Mononuclear cell (primary cell): ENCODE results near the gene MYO5A. TPM values are rescaled to one million over a fixed set of nuclear protein-coding genes. Genes with fewer than 3 reads are reported as not detected.
"Not testable (repeated sequence)": the region's sequence is repeated elsewhere in the genome, so short reads cannot be mapped to it uniquely, and the experiment has no call there.

Source experiments
- H3K27me3 ChIP-seq: 2 replicates; pipeline ENCODE4 v1.6.0; 2011; ENCODE audit warnings: low read length, control low read depth; ENCODE audit not compliant: insufficient read depth
- H3K4me1 ChIP-seq: 2 replicates; pipeline ENCODE4 v1.5.1; 2011; ENCODE audit warnings: mild to moderate bottlenecking, low read length, control low read depth; ENCODE audit not compliant: insufficient read depth
- H3K4me3 ChIP-seq: 2 replicates; pipeline ENCODE4 v1.5.1; 2011; ENCODE audit warnings: mild to moderate bottlenecking, low read length, moderate library complexity
- H3K9me3 ChIP-seq: 2 replicates; pipeline ENCODE4 v1.5.1; 2011; ENCODE audit warnings: low read depth, mild to moderate bottlenecking, control low read depth, low read length
- total RNA-seq: library from RNA; depleted of rRNA; stranded (reverse); fragments of >200 nt; gene quantifications from one replicate; pipeline ENCODE4 v1.2.3, GENCODE V29; 2012

Gene MYO5A
- total RNA-seq, 1 donor: 69.7 TPM

- Histone ChIP-seq H3K4me1 (peaks cover 56% of the 10 kb centered on the region), H3K9me3 (no peaks in the 10 kb centered on the region), H3K4me3 (no peak overlapping the region), H3K27me3 (no peaks in the 10 kb centered on the region)
Measured at GRCh38 chr15:52523647-52524046, 5.0 kb downstream of the MYO5A start.

- no peaks in the 10 kb centered on the region for H3K27me3 ChIP-seq
- no peaks in the 10 kb centered on the region for H3K9me3 ChIP-seq
- no peak overlapping the region for H3K4me3 ChIP-seq
- H3K4me1 ChIP-seq: peaks cover 58% of the 10 kb centered on the region
Measured at GRCh38 chr15:52523192-52523591, 5.5 kb downstream of the MYO5A start.

DNA sequence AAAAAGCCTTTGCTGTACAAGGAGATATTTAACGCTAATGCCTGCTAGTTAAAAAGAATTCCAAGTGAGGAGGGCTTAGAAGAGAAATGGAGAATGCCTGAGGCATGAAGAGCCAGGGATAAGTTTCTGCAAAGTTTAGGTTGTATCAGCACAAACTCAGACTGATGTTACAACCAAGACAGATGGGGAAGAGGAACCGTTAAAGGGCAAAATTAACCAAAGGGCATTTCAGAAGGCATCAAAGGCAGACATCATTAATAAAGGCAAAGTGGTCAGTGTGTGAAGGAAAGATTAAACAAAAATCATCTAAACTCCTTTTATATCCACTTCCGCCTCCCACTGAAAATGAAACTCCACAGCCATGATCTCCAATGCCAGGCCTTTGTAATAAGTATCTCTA lies 7.0 kb downstream of the MYO5A start:
- H3K27me3 ChIP-seq: no peaks in the 10 kb centered on the region
- H3K4me3 ChIP-seq: no peak overlapping the region
- H3K4me1 ChIP-seq: peaks cover 49% of the 10 kb centered on the region
- H3K9me3 ChIP-seq: no peaks in the 10 kb centered on the region

GRCh38 chr15:52520421-52520820 lies 8.3 kb downstream of the MYO5A start:
- H3K4me1 ChIP-seq: peaks cover 53% of the 10 kb centered on the region
- no peaks in the 10 kb centered on the region for H3K27me3 ChIP-seq
- H3K9me3 ChIP-seq: no peaks in the 10 kb centered on the region
- H3K4me3 ChIP-seq: no peak overlapping the region

GRCh38 chr15:52518487-52519371 lies 10.0 kb downstream of the MYO5A start:
- Histone ChIP-seq H3K4me1 (peaks cover 45% of the 10 kb centered on the region), H3K4me3 (no peak overlapping the region), H3K27me3 (no peaks in the 10 kb centered on the region), H3K9me3 (no peaks in the 10 kb centered on the region)

GRCh38 chr15:52517014-52517413 lies 11.7 kb downstream of the MYO5A start:
- Histone ChIP-seq H3K4me1 (peaks cover 44% of the 10 kb centered on the region), H3K9me3 (no peaks in the 10 kb centered on the region), H3K4me3 (no peak overlapping the region), H3K27me3 (no peaks in the 10 kb centered on the region)

GRCh38 chr15:52515343-52515742 lies 13.3 kb downstream of the MYO5A start:
- peaks cover 38% of the 10 kb centered on the region for H3K4me1 ChIP-seq
- no peaks in the 10 kb centered on the region for H3K27me3 ChIP-seq
- H3K9me3 ChIP-seq: no peaks in the 10 kb centered on the region
- no peak overlapping the region for H3K4me3 ChIP-seq

DNA sequence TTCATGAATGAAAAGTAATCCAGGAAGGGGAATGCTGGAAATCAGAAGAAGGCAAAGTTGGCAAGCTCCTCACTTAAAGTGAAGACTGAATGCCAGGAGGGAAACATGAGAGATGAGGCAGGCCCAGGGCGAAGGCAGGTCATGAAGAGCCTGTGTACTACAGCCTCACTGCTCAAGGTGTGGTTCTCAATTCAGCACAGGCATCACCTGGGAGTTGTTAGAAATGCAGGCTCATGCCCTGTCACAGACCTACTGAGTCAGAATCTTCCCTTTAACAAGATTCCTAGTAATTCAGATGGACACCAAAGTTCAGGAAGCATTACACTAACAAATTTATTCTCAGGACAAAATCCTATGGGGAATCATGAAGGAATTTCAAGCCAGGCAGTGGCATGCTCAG lies 14.2 kb downstream of the MYO5A start:
- H3K4me3 ChIP-seq: no peak overlapping the region
- no peaks in the 10 kb centered on the region for H3K9me3 ChIP-seq
- peaks cover 31% of the 10 kb centered on the region for H3K4me1 ChIP-seq
- no peaks in the 10 kb centered on the region for H3K27me3 ChIP-seq

- peaks cover 21% of the 10 kb centered on the region for H3K4me1 ChIP-seq
- not testable (repeated sequence) for H3K27me3 ChIP-seq, H3K4me3 ChIP-seq, H3K9me3 ChIP-seq
Measured at GRCh38 chr15:52512869-52513268, 15.8 kb downstream of the MYO5A start.

- H3K4me1 ChIP-seq: peaks cover 22% of the 10 kb centered on the region
- no peak overlapping the region for H3K4me3 ChIP-seq
- H3K9me3 ChIP-seq: no peaks in the 10 kb centered on the region
- no peaks in the 10 kb centered on the region for H3K27me3 ChIP-seq
Measured at GRCh38 chr15:52511084-52511483, 17.6 kb downstream of the MYO5A start.

DNA sequence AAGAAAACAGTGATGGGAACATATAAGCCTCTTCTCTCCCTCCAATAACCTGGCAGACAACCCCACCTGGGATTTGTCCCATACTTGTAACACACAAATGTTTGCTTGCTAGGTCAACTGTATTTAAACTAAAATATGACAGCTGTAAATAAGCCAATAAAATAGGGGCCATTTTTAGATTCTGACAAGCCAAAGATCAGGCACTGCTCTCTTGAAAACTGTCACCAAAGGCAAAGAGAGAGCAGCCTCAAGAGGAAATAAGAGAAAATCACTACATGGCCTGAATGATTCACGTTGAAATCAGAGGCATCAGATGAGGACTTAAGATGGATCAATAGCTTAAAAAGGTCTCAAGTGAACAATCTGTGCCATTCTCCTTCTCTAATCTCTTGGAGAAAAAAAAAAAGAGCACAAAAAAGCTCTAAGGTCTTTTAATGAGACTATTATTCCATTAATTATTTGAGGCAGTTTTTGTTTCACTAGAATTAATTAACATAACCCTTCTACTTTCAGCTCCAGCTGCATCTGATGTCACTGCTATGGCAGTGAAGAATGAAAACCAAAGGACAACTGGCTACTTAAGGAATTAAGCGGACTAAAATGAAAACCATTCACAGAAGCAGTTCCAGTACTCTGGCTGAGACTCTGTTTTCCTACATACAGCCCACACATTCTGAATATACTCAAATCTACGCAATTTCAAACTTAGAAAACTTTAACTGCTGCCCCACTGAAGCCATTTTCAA lies 19.0 kb downstream of the MYO5A start:
- Histone ChIP-seq H3K4me1 (peaks cover 35% of the 10 kb centered on the region), H3K4me3 (no peak overlapping the region), H3K27me3 (no peaks in the 10 kb centered on the region), H3K9me3 (no peaks in the 10 kb centered on the region)

DNA sequence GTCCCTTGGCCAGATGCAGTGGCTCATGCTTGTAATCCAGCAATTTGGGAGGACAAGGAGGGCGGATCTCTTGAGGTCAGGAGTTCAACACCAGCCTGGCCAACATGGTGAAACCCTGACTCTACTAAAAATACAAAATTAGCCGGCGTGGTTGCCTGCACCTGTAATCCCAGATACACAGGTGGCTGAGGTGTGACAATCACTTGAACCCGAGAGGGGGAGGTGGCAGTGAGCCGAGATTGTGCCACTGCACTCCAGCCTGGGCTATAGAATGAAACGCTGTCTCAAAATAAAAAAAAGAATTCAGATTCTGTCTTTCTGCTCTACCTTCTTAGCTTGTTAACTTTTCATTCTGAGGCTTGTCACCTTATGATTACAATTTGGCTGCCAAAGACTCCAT lies 22.1 kb downstream of the MYO5A start:
- no peaks in the 10 kb centered on the region for H3K27me3 ChIP-seq
- H3K4me1 ChIP-seq: peaks cover 45% of the 10 kb centered on the region
- no peaks in the 10 kb centered on the region for H3K9me3 ChIP-seq
- H3K4me3 ChIP-seq: no peak overlapping the region

DNA sequence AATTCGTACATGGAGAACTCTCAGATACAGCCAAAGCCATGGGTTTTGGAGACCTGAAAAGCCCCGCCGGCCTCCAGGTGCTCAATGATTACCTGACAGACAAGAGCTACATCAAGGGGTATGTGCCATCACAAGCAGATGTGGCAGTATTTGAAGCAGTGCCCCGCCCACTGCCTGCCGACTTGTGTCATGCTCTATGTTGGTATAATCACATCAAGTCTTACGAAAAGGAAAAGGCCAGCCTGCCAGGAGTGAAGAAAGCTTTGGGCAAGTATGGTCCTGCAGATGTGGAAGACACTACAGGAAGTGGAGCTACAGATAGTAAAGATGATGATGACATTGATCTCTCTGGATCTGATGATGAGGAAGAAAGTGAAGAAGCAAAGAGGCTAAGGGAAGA lies 23.5 kb downstream of the MYO5A start:
- Histone ChIP-seq H3K4me1 (peaks cover 40% of the 10 kb centered on the region), H3K4me3 (no peak overlapping the region), H3K27me3 (no peaks in the 10 kb centered on the region), H3K9me3 (no peaks in the 10 kb centered on the region)

- Histone ChIP-seq H3K9me3 (no peaks in the 10 kb centered on the region), H3K4me3 (no peak overlapping the region), H3K27me3 (no peaks in the 10 kb centered on the region)
Measured at GRCh38 chr15:52503788-52504496, 24.7 kb downstream of the MYO5A start.

DNA sequence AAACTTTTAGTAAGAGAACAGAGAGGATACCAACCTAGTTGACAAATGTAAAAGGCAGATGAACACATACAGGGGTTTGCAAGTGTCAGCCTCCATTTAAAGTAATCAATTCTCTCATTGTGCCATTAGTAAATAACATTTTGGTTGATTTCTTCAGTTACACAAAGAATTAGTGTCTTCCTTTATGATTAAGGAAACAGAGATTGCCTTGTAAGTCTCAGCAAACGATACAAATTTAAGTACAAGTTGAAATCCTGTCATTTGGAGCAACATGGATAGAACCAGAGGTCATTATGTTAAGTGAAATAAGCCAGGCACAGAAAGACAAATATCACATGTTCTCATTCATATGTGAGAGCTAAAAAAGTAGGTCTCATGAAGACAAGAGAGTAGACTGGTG lies 26.1 kb downstream of the MYO5A start:
- no peaks in the 10 kb centered on the region for H3K27me3 ChIP-seq
- H3K4me3 ChIP-seq: no peak overlapping the region

More at GRCh38 chr15:52503788-52504496, 24.7 kb downstream of the MYO5A start:
- H3K4me1 ChIP-seq: peaks cover 36% of the 10 kb centered on the region

More for the DNA sequence above, 26.1 kb downstream of the MYO5A start:
- H3K4me1 ChIP-seq: peaks cover 36% of the 10 kb centered on the region
- H3K9me3 ChIP-seq: no peaks in the 10 kb centered on the region
